HG03139 (cell line): ENCODE data around the gene CHTF18.
"Not testable (repeated sequence)": the region's sequence is repeated elsewhere in the genome, so short reads cannot be mapped to it uniquely, and the experiment has no call there.

Experiments used
- ATAC-seq: cut with Tn5 transposase; IDR thresholded peaks from one replicate; pipeline ENCODE4 v1.9.1; 2021; ENCODE audit not compliant: unreplicated experiment

The CHTF18 gene

GRCh38 chr16:825341-826061 is 37.1 kb downstream of the CHTF18 start:
- ATAC-seq = no peak

DNA sequence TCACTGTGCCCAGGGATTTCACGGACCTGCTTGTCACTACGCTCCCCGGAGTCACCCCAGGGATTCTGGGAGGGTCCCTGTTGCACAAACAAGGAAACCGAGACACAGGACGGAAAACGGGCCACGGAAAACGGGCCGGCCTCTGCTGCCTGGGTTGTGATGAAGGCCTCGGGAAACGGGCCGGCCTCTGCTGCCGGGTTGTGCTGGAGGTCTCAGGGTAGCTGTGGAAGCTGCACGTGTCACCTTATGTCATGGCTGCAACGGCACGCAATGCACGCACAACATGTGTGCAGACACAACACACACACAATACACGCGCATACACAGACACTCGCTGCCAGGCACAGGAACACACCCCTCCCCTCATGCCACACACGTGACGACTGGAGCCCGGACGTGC is 39.1 kb downstream of the CHTF18 start:
- ATAC-seq = no peak

GRCh38 chr16:828891-829290 is 40.5 kb downstream of the CHTF18 start:
- ATAC-seq = no peak

DNA sequence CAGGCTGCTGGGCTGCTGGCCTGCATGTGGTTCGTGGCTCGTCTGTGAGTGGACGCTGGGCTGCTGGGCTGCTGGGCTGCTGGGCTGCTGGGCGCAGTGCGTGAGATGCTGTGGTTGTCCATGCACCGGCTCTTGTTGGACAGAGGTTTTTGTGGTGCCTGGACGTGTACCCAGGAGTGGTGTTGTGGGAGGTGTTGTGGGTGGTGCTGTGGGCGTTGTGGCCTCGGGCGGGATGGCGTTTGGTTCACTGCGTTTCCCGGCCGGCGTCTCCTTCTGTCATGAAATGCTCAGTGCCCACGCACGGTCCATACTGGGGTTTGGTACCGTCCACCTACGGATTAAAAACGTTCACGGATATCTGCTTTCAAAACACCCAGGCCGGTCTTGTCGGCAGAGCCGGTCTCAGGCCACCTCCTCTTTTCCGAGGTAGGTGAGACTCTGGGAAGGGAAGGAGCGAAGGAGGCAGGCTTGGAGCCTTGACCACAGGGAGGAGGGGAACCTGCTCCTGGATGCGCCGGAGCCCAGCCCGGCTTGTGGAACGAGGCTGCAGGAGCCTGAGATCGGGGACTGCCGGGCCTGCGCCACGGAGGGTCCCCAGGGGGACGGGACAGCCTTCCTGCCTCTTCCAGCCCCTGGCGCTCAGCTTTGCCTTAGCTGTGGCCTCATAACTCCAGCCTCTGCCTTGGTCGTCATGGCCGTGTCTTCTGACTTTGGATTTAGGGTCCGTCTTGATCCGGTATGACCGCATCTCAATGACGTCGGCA is 41.9 kb downstream of the CHTF18 start:
- ATAC-seq = no peak

GRCh38 chr16:830871-831570 is 42.6 kb downstream of the CHTF18 start:
- ATAC-seq = no peak

DNA sequence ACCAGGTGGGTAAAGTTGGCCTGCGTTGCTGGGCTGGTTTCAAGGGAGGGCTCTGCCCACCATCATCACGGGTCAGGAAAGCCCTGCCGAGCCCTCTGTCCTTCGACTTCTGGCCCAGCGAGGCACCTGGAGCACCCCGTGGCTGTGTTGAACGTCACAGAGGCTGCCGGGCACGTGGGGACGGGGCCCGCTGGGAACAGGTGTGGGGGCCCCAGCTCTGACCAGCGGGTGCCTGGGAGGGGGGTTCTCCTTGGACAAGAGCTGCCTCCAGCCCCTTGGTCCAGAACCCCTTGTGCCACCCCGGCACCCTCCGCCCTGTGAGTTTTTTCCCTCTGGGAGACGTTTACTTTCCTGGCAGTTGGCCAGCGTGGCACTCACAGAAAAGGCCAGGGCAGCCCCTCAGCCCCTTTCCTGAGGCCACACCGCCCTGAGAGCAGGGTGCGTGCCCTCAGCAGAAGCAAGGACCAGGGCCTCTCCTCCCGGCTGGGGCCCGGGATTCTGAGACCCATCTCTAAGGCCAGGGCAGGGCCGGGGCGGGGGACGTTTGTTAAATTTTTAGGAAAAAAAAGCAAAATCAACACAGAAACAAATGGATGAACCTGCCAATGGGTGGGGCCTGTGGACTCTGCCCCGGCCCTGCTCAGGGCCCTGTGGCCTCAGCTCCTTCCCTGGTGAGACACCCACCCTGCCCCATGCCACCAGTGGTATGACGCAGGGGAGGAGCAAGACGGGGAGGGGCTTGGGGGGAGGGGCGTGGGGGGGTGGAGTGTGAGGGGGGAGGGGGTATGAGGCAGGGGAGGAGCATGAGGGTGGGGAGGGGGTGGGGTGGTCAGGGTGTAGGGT is 43.4 kb downstream of the CHTF18 start:
- ATAC-seq = no peak

GRCh38 chr16:832652-833336 is 44.4 kb downstream of the CHTF18 start:
- no peak for ATAC-seq

GRCh38 chr16:833411-833810 is 45.0 kb downstream of the CHTF18 start:
- ATAC-seq = no peak

GRCh38 chr16:835373-835772 is 47.0 kb downstream of the CHTF18 start:
- ATAC-seq = no peak

GRCh38 chr16:836221-836620 is 47.8 kb downstream of the CHTF18 start:
- no peak for ATAC-seq

GRCh38 chr16:836822-837221 is 48.4 kb downstream of the CHTF18 start:
- ATAC-seq = not testable (repeated sequence)

DNA sequence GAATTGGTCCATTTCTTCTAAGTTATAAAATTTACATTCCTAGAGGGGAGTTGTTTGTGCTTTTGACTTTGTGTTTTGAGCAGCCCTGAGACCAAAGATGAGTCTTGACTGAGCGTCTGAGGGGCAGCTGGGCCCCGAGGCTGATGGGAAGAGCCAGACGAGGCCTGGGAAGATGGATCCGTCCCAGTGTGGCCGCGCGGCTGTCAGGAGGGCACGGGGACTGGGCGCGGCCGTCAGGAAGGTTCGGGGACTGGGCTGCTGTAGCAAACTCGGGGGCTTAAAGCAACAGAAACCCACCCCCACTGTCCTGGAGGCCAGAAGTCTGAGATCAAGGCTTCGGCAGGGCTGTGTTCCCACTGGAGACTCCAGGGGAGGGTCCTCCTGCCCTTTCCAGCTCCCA is 50.3 kb downstream of the CHTF18 start:
- no peak for ATAC-seq

DNA sequence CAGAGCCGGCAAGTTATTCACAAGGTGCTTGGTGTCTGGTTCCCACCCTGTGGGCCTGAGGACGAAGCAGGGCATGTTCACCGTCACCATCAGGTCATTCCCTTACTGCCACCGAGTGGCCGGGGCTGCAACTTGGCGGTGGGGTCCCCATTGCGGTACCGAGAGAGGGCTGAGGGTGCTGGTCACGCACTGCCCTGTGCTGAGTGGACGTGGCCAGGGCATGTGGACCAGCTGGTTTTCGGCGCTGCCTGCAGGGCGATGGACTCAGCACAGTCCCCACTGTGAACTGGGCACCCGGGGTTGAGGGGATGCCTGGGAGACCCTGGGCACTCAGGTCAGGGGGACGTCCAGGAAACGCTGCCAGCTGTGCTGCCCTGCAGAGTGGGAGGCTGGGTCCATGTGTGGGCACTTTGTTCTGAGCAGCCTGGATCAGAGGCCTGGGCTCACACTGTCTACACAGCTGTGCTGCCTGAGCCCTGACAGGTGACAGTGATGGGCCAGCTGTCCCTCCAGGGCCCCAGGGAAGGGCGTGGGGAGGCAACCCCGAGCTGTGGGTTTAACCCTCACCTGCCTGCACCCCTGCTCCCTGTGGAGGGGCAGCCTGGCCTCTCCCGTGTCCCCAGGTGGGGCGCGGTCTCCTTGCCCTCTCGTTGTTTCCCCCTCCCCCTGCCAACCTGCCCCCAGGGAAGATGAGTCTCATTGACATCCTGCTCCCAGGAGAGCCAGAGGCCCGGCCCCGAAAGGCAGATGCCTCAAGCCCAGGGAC is 51.4 kb downstream of the CHTF18 start:
- no peak for ATAC-seq

DNA sequence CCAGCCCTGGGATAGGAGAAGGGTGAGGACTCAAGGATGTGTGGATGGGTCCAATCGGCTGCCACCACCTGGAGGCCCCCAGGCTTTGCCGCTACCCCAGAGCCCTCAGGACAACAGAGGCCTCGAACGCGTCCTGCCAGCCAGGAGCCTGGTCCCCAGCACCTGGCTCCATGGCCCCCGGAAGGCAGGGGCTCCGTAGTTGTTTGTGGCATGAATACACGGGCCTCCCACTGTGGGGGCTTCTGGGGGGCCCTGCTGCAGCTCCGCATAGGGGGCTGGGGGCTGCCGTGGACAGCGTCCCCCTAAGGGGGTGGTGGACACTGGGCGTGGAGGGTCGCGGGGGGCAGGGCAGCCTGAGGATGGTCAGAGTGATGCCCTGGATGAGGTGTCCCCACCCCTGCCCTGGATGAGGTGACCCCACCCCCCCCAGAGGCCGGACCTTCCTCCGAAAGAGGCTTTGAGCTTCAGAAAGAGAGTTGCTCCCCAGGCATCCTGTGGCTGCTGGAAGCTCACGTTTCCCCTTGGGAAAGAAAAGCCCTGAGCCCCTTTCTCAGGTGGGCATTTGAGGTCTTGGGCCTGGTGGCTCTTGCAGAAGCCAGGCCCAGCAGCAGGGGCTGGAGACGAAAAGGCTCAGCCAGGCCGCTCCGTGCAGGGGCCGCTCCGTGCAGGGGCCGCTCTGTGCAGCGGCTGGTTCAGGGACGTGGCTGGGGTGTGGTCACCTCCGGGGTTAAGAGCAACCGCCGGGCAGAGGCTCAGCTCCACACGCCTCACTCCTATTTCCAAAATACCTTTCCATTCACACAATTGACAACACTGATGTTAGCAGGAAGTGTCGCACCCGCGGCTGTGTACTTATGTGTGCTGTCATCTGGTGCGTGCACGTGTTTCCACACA is 52.4 kb downstream of the CHTF18 start:
- no peak for ATAC-seq

- ATAC-seq = no peak
Observed at GRCh38 chr16:841455-842060, 53.1 kb downstream of the CHTF18 start.

GRCh38 chr16:842061-842476 is 53.6 kb downstream of the CHTF18 start:
- ATAC-seq = no peak

- no peak for ATAC-seq
Observed at GRCh38 chr16:842711-843560, 54.5 kb downstream of the CHTF18 start.
